Measurements from ENCODE around the gene GTPBP2.

The GTPBP2 gene

GRCh38 chr6:43623880-43624785, 4.9 kb downstream of the GTPBP2 start:
- ChIA-PET CTCF (no interaction called here), POLR2A (interaction anchor here (1.1 to 1.3 kb wide), 2 partner anchors 11 kb away, joined by 3 to 4 read pairs; partner anchors contain the start of gene MAD2L1BP)
- H3K9me3 ChIP-seq (ENCODE audit: control insufficient read depth, insufficient read depth, low read depth, low read length) = no peaks in the 10 kb centered on the region
- TF ChIP-seq TRIM28 (IDR thresholded peaks at IDR 0.05; ENCODE audit: borderline replicate concordance, low read length) = no peak
- TF ChIP-seq CTCF (tag by site-specific recombination; IDR thresholded peaks at IDR 0.05) = no peak
- TF ChIP-seq YY1 (tag by site-specific recombination; IDR thresholded peaks at IDR 0.05) = no peak
- TF ChIP-seq ZNF18 (tag by site-specific recombination; IDR thresholded peaks at IDR 0.05) = no peak
- no peak for TF ChIP-seq ZBTB49 (tag by site-specific recombination; IDR thresholded peaks at IDR 0.05; ENCODE audit: low read depth)
- no peak for TF ChIP-seq ZNF16 (tag by site-specific recombination; IDR thresholded peaks at IDR 0.05; ENCODE audit: low read depth)
- TF ChIP-seq ZNF140 (tag by site-specific recombination; IDR thresholded peaks at IDR 0.05) = no peak
- no peak for TF ChIP-seq ZNF175 (tag by site-specific recombination; IDR thresholded peaks at IDR 0.05)
- no peak for TF ChIP-seq ZNF488 (tag by site-specific recombination; IDR thresholded peaks at IDR 0.05)
- TF ChIP-seq ATF2 (tag by site-specific recombination; IDR thresholded peaks at IDR 0.05; ENCODE audit: low read depth) = no peak
- TF ChIP-seq TCF7L2 (IDR thresholded peaks at IDR 0.05; ENCODE audit: borderline replicate concordance, low read depth, low read length) = no peak
- no peak for TF ChIP-seq ZNF138 (tag by site-specific recombination; IDR thresholded peaks at IDR 0.05; ENCODE audit: borderline replicate concordance)
- TF ChIP-seq ZNF398 (tag by site-specific recombination; IDR thresholded peaks at IDR 0.05) = no peak
- no peak for TF ChIP-seq ZNF645 (tag by site-specific recombination; IDR thresholded peaks at IDR 0.05)
- TF ChIP-seq ZNF518A (tag by site-specific recombination; conservative IDR thresholded peaks at IDR 0.05; ENCODE audit: low read depth) = no peak
- no peak for TF ChIP-seq ZNF394 (tag by site-specific recombination; IDR thresholded peaks at IDR 0.05; ENCODE audit: borderline replicate concordance)
- TF ChIP-seq ZNF473 (tag by site-specific recombination; IDR thresholded peaks at IDR 0.05) = no peak
- no peak for TF ChIP-seq ZNF707 (tag by site-specific recombination; IDR thresholded peaks at IDR 0.05)
- no peak for TF ChIP-seq RBAK (tag by site-specific recombination; IDR thresholded peaks at IDR 0.05)
- no peak overlapping the region for H3K4me3 ChIP-seq (ENCODE audit: low read depth, low read length)
- H3K27ac ChIP-seq (ENCODE audit: extremely low read depth, low read depth, low read length) = no peak overlapping the region
- H3K36me3 ChIP-seq (ENCODE audit: control insufficient read depth in 2 of 2, insufficient read depth in 1 of 2, low read length in 2 of 2) = peaks cover 18 to 72% of the 10 kb centered on the region in 2 experiments
- H3K4me1 ChIP-seq (ENCODE audit: control insufficient read depth, insufficient read depth, low read length) = 0 out of 2 replicates have a peak, but pooled peaks cover 8% of the 10 kb centered on the region
